GM23338 (cell line): ENCODE data around the gene TMCO4. TPM values are rescaled to one million over a fixed set of nuclear protein-coding genes. Genes with fewer than 3 reads are reported as not detected.

Experiments used
- ATAC-seq: fragments of 200-7000 bp; cut with Tn5 transposase; 3 replicates; pipeline ENCODE4 v1.9.1; 2020
- DNase-seq: peaks from one replicate; pipeline ENCODE4 v3.0.0-alpha.2; 2015; ENCODE audit warnings: low spot score
- H2AFZ ChIP-seq: fragments of 200-600 bp; sonication (generic); 2 replicates; pipeline ENCODE4 v1.8.0; 2016; ENCODE audit warnings: antibody characterized with exemption, mild to moderate bottlenecking, moderate library complexity
- H3F3A ChIP-seq: fragments of 200-600 bp; sonication (generic); replicated peaks from 2 replicates; pipeline ENCODE4 v1.8.0; 2017; ENCODE audit warnings: antibody characterized with exemption, mixed run types, low read depth
- H3K27ac ChIP-seq: fragments of 200-600 bp; sonication (generic); 2 replicates; pipeline ENCODE4 v1.6.1; 2016; ENCODE audit warnings: low read depth
- H3K27me3 ChIP-seq: fragments of 200-600 bp; sonication (generic); 2 replicates; pipeline ENCODE4 v1.8.0; 2016; ENCODE audit warnings: mild to moderate bottlenecking, mixed run types, moderate library complexity; ENCODE audit not compliant: insufficient read depth
- H3K36me3 ChIP-seq: fragments of 200-600 bp; sonication (generic); 2 replicates; pipeline ENCODE4 v1.8.0; 2016; ENCODE audit warnings: mild to moderate bottlenecking; ENCODE audit not compliant: insufficient read depth
- H3K4me1 ChIP-seq: fragments of 200-600 bp; sonication (generic); 2 replicates; pipeline ENCODE4 v1.8.0; 2016; ENCODE audit warnings: mild to moderate bottlenecking, moderate library complexity; ENCODE audit not compliant: insufficient read depth
- H3K4me2 ChIP-seq: fragments of 200-600 bp; sonication (generic); 2 replicates; pipeline ENCODE4 v1.7.1; 2017; ENCODE audit warnings: mixed run types
- H3K4me3 ChIP-seq: fragments of 200-600 bp; sonication (generic); 2 replicates; pipeline ENCODE4 v1.6.1; 2016; ENCODE audit warnings: mixed run types
- H3K79me2 ChIP-seq: fragments of 200-600 bp; sonication (generic); replicated peaks from 2 replicates; pipeline ENCODE4 v1.8.0; 2017; ENCODE audit warnings: mild to moderate bottlenecking; ENCODE audit not compliant: insufficient read depth
- H3K9me2 ChIP-seq: fragments of 200-600 bp; sonication (generic); 2 replicates; pipeline ENCODE4 v1.8.0; 2017; ENCODE audit not compliant: insufficient read depth
- H4K20me1 ChIP-seq: fragments of 200-600 bp; sonication (generic); replicated peaks from 2 replicates; pipeline ENCODE4 v1.8.0; 2017; ENCODE audit warnings: mild to moderate bottlenecking; ENCODE audit not compliant: insufficient read depth
- H3K27ac Mint-ChIP-seq: 2 replicates; pipeline ENCODE4 v1.8.0; 2020; ENCODE audit warnings: inconsistent platforms, mild to moderate bottlenecking, moderate library complexity, mixed read lengths
- H3K27me3 Mint-ChIP-seq: 3 replicates; pipeline ENCODE4 v1.8.0; 2022; ENCODE audit warnings: low read depth, mild to moderate bottlenecking, moderate library complexity, mixed read lengths, inconsistent platforms; ENCODE audit not compliant: insufficient read depth, poor library complexity
- H3K36me3 Mint-ChIP-seq: 3 replicates; pipeline ENCODE4 v1.8.0; 2021; ENCODE audit warnings: low read depth, mild to moderate bottlenecking, inconsistent platforms, moderate library complexity, mixed read lengths
- H3K4me1 Mint-ChIP-seq: 3 replicates; pipeline ENCODE4 v1.8.0; 2020; ENCODE audit warnings: mild to moderate bottlenecking, inconsistent platforms, mixed read lengths
- H3K4me3 Mint-ChIP-seq: 3 replicates; pipeline ENCODE4 v1.8.0; 2021; ENCODE audit warnings: moderate library complexity, mild to moderate bottlenecking, inconsistent platforms, mixed read lengths
- H3K9me3 Mint-ChIP-seq: 3 replicates; pipeline ENCODE4 v1.8.0; 2020; ENCODE audit warnings: moderate library complexity, mild to moderate bottlenecking, inconsistent platforms, mixed read lengths
- CTCF ChIP-seq, 2 experiments: fragments of 200-600 bp in 1 of 2; sonication (generic) in 1 of 2; conservative IDR thresholded peaks; 2 replicates each; pipeline versions ENCODE4 v1.5.1 to v1.6.1; 2016 to 2017; ENCODE audit warnings: antibody characterized with exemption in 2 of 2, low read depth in 2 of 2, mild to moderate bottlenecking in 2 of 2, moderate library complexity in 1 of 2
- ETS1 ChIP-seq: IDR thresholded peaks from 2 replicates; pipeline ENCODE4 v1.6.1; 2016; ENCODE audit warnings: antibody characterized with exemption
- EZH2 ChIP-seq: fragments of 200-600 bp; sonication (generic); IDR thresholded peaks from one replicate; pipeline ENCODE4 v1.8.0; 2017; ENCODE audit warnings: antibody characterized with exemption, mild to moderate bottlenecking, low read depth; ENCODE audit not compliant: unreplicated experiment
- EZH2phosphoT487 ChIP-seq: fragments of 200-600 bp; sonication (generic); IDR thresholded peaks from one replicate; pipeline ENCODE4 v1.8.1; 2018; ENCODE audit warnings: antibody characterized with exemption; ENCODE audit not compliant: unreplicated experiment
- JUNB ChIP-seq: IDR thresholded peaks from one replicate; pipeline ENCODE4 v1.6.1; 2016; ENCODE audit warnings: antibody characterized with exemption; ENCODE audit not compliant: unreplicated experiment
- NANOG ChIP-seq: IDR thresholded peaks from 2 replicates; pipeline ENCODE4 v1.6.1; 2016; ENCODE audit warnings: antibody characterized with exemption, borderline replicate concordance
- POLR2AphosphoS5 ChIP-seq: IDR thresholded peaks from 2 replicates; pipeline ENCODE4 v1.6.1; 2016; ENCODE audit warnings: antibody characterized with exemption, low read depth
- STAT1 ChIP-seq: IDR thresholded peaks from one replicate; pipeline ENCODE4 v1.6.1; 2016; ENCODE audit warnings: antibody characterized with exemption; ENCODE audit not compliant: unreplicated experiment
- ZNF114 ChIP-seq: fragments of 250-450 bp; sonication (Bioruptor Pico); IDR thresholded peaks from 2 replicates; pipeline ENCODE4 v1.5.0; 2020; ENCODE audit warnings: mild to moderate bottlenecking, moderate library complexity
- ZNF462 ChIP-seq: fragments of 250-450 bp; sonication (Bioruptor Pico); IDR thresholded peaks from 2 replicates; pipeline ENCODE4 v1.5.0; 2020; ENCODE audit warnings: mild to moderate bottlenecking, moderate library complexity
- polyA plus RNA-seq: library from polyadenylated mRNA; unstranded; fragments of >200 nt; fragmentation: Nextera tagmentation; extraction: Ambion mirVana; gene quantifications from 2 replicates; pipeline ENCODE4 v1.2.1, GENCODE V29; 2016
- total RNA-seq: library from RNA; depleted of rRNA; stranded (reverse); fragments of >200 nt; shearing (Covaris generic); gene quantifications from 2 replicates; pipeline ENCODE4 v1.2.3, GENCODE V29; 2014

The TMCO4 gene
- total and polyA plus RNA-seq, 2 experiments from 2014 or later: 2.6 to 6.9 TPM

DNA sequence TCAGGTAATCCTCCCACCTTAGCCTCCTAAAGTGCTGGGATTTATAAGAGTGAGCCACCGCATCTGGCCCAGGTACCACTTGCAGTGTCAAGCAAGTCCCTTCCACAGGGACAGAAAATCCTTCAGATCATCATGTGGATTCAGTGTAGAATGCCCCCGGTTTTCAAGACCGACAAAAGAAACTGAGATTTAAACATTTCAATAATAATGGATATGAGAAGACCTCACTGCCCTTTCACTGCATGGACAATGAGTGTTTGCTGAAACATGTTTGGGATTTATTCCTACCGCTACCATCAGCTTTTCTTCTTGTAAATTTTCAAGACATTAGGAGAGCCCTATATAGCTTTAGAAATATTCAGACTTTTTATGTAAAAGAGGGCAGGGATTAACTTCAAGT lies 93.6 kb downstream of the TMCO4 start:
- Mint-ChIP-seq H3K36me3 (no peaks in the 10 kb centered on the region), H3K4me1 (peaks cover 10% of the 10 kb centered on the region), H3K9me3 (no peaks in the 10 kb centered on the region), H3K27ac (no peak overlapping the region), H3K27me3 (peaks cover 10% of the 10 kb centered on the region), H3K4me3 (no peak overlapping the region)
- no peaks in the 10 kb centered on the region for H3K27me3 ChIP-seq
- H3K4me2 ChIP-seq: no peak overlapping the region
- H3K4me1 ChIP-seq: peaks cover 8% of the 10 kb centered on the region; the same call in 1 of the 2 replicates
- H3K9me2 ChIP-seq: no peaks in the 10 kb centered on the region
- no peak overlapping the region for H3K27ac ChIP-seq
- TF ChIP-seq NANOG: no peak
- no peak for TF ChIP-seq ETS1
- no peak for TF ChIP-seq CTCF (conservative IDR thresholded peaks at IDR 0.05; ENCODE audit: low read depth in 2 of 2)
- TF ChIP-seq ZNF462 (CRISPR knock-in tag): no peak
- no peak for TF ChIP-seq EZH2
- TF ChIP-seq ZNF114 (CRISPR knock-in tag): no peak
- no peak for TF ChIP-seq STAT1
- TF ChIP-seq POLR2AphosphoS5: no peak
- no peak for TF ChIP-seq EZH2phosphoT487
- no peak for TF ChIP-seq JUNB
- DNase-seq: no peak
- H3K79me2 ChIP-seq: no peaks in the 10 kb centered on the region
- H3F3A ChIP-seq: no peaks in the 10 kb centered on the region
- no peaks in the 10 kb centered on the region for H3K36me3 ChIP-seq
- H4K20me1 ChIP-seq: no peaks in the 10 kb centered on the region
- no peak overlapping the region for H3K4me3 ChIP-seq
- H2AFZ ChIP-seq: no peak overlapping the region
- no peak for ATAC-seq
